Body of pancreas (tissue), 4 donors: ENCODE results near the gene ARPC1A.

Experiments
- POLR2A ChIP-seq, 3 donors: fragments of 450-650 bp; IDR thresholded peaks; one replicate each; pipeline ENCODE4 v1.6.1; 2016; ENCODE audit warnings: antibody characterized with exemption in 3 of 3, mild to moderate bottlenecking in 2 of 3
- TF ChIP-seq, protein P1 (sequence below), 7 experiments: fragments of 450-650 bp in 4 of 7; fragments of 200-600 bp in 3 of 7; sonication (generic) in 3 of 7; IDR thresholded peaks; one replicate each; pipeline ENCODE4 v1.5.1; 2016 to 2019; ENCODE audit warnings: antibody characterized with exemption in 7 of 7

DNA sequence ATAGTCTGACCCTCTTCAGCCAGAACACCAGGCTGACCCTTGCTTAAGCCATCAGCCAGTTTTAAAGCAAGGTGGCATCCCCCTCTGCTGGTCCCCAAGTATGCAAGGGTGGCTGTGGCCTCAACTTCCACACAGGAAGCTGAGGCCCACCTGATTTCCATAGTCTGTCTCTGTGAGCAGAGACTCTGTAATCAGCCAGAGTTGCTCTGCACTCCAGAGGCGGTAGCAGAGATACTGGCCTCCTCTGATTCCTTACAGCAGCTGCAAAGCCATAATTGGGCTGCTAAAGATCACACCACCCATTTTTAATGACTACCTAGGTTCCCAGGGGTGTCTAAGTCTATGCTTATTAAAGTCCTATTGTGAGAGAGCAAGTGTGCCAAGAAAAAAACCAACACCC is 80.9 kb downstream of the ARPC1A start:
- TF ChIP-seq, protein P1, sequence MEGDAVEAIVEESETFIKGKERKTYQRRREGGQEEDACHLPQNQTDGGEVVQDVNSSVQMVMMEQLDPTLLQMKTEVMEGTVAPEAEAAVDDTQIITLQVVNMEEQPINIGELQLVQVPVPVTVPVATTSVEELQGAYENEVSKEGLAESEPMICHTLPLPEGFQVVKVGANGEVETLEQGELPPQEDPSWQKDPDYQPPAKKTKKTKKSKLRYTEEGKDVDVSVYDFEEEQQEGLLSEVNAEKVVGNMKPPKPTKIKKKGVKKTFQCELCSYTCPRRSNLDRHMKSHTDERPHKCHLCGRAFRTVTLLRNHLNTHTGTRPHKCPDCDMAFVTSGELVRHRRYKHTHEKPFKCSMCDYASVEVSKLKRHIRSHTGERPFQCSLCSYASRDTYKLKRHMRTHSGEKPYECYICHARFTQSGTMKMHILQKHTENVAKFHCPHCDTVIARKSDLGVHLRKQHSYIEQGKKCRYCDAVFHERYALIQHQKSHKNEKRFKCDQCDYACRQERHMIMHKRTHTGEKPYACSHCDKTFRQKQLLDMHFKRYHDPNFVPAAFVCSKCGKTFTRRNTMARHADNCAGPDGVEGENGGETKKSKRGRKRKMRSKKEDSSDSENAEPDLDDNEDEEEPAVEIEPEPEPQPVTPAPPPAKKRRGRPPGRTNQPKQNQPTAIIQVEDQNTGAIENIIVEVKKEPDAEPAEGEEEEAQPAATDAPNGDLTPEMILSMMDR (IDR thresholded peaks at IDR 0.05) = no peak
- no peak for TF ChIP-seq POLR2A (IDR thresholded peaks at IDR 0.05)
